LoVo (cell line): Measurements from ENCODE around the gene FAM25C.
"Not testable (repeated sequence)": the region's sequence is repeated elsewhere in the genome, so short reads cannot be mapped to it uniquely, and the experiment has no call there.

ENCODE experiments used
- DNase-seq: peaks from one replicate; pipeline ENCODE4 v3.0.0-alpha.2; 2016; ENCODE audit warnings: low spot score

FAM25C gene

GRCh38 chr10:47999691-48000090, at the start of gene FAM25C:
FAM25C (minus strand) TSS chr10:47999791; CDS start chr10:47999765, 26 bp downstream.
- DNase-seq, result not testable (repeated sequence)

GRCh38 chr10:48044557-48044956, 45.0 kb upstream of the FAM25C start:
- not testable (repeated sequence) for DNase-seq

- not testable (repeated sequence) for DNase-seq
Measured at GRCh38 chr10:48031390-48031789, 31.8 kb upstream of the FAM25C start.

GRCh38 chr10:48002306-48002705, 2.7 kb upstream of the FAM25C start:
- DNase-seq, result not testable (repeated sequence)

- not testable (repeated sequence) for DNase-seq
Measured at GRCh38 chr10:47994045-47994444, 5.5 kb downstream of the FAM25C start.

- DNase-seq, result not testable (repeated sequence)
Measured at GRCh38 chr10:47992560-47992959, 7.0 kb downstream of the FAM25C start.

- peak; percentile 26 for DNase-seq
Measured at GRCh38 chr10:47991706-47992105, 7.9 kb downstream of the FAM25C start.

GRCh38 chr10:47990097-47990496, 9.5 kb downstream of the FAM25C start:
- DNase-seq, result not testable (repeated sequence)

- not testable (repeated sequence) for DNase-seq
Measured at GRCh38 chr10:47989542-47989950, 10.0 kb downstream of the FAM25C start.

- DNase-seq, result not testable (repeated sequence)
Measured at GRCh38 chr10:47988718-47989541, 10.7 kb downstream of the FAM25C start.

- not testable (repeated sequence) for DNase-seq
Measured at GRCh38 chr10:47987952-47988351, 11.6 kb downstream of the FAM25C start.

GRCh38 chr10:47986413-47987230, 13.0 kb downstream of the FAM25C start:
- not testable (repeated sequence) for DNase-seq

- not testable (repeated sequence) for DNase-seq
Measured at GRCh38 chr10:47975409-47975808, 24.2 kb downstream of the FAM25C start.

GRCh38 chr10:47973131-47973530, 26.5 kb downstream of the FAM25C start:
- DNase-seq, result not testable (repeated sequence)

GRCh38 chr10:47972077-47972476, 27.5 kb downstream of the FAM25C start:
- DNase-seq, result not testable (repeated sequence)

GRCh38 chr10:47971598-47971997, 28.0 kb downstream of the FAM25C start:
- DNase-seq, result not testable (repeated sequence)

- not testable (repeated sequence) for DNase-seq
Measured at GRCh38 chr10:47970047-47970446, 29.5 kb downstream of the FAM25C start.

- not testable (repeated sequence) for DNase-seq
Measured at GRCh38 chr10:47968988-47969387, 30.6 kb downstream of the FAM25C start.

- not testable (repeated sequence) for DNase-seq
Measured at GRCh38 chr10:47964280-47965063, 35.1 kb downstream of the FAM25C start.

- DNase-seq, result not testable (repeated sequence)
Measured at GRCh38 chr10:47962785-47963184, 36.8 kb downstream of the FAM25C start.

- DNase-seq, result not testable (repeated sequence)
Measured at GRCh38 chr10:47960699-47961098, 38.9 kb downstream of the FAM25C start.

- DNase-seq, result not testable (repeated sequence)
Measured at GRCh38 chr10:47959677-47960076, 39.9 kb downstream of the FAM25C start.
